ENCODE results near the gene MED29.

MED29 gene

DNA sequence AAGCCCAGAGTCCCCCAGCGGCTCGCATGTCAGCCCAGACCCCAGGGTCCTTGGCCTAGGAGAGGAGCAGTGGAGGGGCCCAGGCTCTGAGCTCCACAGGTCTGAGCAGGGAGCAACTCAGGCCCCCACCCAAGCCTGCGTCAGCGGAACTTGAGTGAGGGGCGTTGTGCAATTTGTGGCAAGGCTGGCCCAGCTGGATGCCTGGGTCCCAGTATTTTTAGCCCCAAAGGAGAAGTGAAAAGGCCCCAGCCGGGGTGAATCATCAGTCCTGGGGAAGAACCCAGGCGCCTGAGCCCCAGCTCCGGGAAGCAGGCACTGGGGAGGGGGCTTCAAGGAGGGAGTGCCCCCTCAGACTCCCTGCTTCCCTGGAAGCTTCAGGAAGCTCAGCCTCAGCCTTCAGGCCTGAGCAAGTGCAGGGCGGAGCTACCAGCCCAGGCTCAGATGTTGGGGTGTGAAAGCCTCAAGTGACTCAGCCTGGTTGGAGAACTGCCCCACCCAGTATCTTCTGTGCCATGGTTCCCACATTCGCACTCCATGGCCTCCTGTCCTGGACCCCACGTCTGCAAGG, 7.2 kb downstream of the MED29 start:
- no peak for DNase-seq (ENCODE audit: low read depth)

DNA sequence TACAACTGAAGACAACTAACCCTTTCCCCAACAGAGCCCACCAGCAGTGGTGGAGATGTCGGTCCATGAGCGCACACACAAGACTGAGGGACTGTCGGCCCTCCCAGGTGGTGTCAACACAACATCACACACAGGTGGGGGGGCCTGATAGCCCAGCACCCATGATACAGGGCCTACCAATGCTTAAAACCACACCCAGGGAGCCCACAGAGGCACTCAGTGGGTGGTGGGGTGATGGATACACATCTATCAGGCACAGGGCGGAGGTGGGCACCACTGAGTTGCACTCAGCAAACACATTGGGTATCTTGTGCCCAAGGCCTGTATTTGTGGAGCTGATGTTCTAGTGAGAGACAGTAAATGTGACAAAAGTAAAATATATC, 8.5 kb downstream of the MED29 start:
- no peak for DNase-seq (ENCODE audit: low read depth)

DNA sequence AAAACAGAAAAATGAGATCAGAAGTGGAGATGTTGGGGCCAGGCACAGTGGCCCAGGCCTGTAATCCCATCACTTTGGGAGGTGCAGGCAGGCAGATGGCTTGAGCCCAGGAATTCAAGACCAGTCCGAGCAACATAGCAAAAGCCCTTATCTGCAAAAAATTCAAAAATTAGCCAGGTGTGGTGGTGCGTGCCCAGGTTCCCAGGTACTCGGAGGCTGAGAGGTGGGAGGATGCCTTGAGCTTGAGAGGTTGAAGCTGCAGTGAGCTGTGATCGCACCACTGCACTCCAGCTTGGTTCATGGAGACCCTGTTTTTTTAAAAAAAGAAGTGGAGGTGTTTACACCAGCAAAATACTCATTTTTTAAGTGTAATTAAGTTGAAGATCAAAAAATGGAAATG, 8.9 kb downstream of the MED29 start:
- DNase-seq (ENCODE audit: low read depth): no peak

DNA sequence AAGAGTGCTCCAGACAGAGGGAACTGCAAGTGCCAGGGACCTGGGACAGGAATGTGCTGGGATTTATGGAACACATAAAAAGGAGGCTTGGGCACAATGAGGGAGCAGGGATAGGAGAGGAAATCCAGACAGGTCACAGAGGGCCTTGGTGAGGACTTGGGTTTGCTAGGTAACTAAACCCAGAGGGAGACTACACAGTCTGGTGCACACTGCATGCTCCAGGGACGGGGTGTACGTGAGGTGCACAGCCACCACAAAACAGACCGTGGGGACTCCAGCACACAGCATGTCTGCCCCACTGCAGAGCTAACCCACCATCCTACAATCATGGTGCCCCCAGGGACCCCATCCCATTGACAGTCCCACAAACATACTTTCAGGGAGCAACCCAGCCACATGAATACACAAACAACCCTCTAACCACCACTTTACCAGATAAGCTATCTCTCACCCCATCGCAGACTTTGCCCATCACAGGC, 9.9 kb downstream of the MED29 start:
- no peak for DNase-seq (ENCODE audit: low read depth)

DNA sequence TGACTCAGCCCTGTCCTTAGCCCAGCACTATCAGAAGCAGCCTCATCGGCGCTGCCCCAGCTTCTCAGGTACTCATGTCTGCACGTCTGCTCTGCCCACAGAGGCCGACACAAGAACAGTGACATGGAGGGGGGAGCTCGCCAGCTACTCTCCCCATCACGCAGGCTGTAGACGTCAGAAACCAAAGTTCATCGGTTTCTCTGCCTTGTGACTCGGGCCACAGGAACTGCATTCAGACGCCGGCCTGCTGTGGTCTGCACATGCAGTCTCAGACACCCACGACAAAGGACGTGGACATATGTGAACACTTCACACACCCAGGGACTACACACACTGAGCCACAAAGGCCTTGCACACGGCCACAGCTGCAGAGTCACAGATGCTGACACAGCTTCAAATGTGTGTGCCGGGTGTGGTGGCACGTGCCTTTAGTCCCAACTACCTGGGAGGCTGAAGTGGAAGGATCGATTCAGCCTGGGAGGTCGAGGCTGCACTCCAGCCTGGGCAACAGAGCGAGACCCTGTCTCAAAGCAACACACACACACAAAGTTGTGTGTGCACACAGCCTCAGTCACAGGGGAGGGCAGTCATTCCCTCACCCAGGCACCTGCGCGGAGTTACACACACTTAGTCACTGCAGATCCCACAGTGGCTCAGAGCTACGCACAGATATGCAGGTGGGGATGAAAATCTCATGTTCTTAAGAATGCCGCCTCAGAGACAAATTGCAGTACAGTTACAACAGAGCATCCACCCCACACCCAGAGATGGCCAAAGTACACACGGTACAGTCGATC, 10.6 kb downstream of the MED29 start:
- peak; percentile 75 for DNase-seq (ENCODE audit: low read depth)

DNA sequence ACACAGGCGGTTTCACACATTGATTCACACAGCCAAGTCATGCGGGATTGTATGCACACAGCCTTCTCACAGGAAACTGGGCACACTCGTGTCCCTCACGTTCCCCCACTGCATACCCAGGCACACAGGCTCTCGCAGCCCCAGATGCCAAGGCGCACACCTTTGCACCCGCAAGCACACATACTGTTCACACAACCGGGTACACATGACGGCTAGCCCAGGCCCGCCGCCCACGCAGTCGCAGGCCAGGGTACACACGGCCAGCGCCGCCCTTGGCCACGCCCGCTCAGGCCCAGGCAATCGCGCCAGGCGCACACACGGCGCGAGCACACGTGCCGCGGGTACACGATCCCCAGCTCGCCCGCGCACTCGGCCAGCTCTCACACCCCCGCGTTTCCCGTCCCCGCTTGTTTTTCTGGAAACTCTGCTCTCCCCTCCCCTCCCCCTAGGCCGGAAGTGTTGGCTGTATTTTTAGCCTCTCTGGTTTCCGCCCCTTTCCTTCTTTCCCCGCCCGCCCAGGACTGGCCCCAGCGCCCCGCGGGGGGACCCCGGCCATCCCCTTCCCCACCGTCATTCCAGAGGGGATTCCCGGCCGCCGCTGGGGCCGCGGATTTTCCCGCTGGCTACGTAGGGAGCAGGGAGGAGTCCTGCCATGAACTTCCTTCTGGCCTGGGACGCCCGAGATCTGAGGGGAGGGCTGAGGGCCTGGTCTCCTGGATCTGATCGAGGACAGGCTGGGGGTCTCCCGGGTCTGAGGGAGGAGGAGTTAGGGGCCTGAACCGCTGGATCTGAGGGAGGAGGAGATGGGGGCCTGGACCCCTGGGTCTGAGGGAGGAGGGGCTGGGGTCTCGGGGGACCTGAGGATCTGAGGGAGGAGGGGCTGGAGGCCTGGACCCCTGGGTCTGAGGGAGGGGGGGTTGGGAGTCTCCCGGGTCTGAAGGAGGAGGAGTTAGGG, 11.4 kb downstream of the MED29 start:
- DNase-seq (ENCODE audit: low read depth): peak; percentile 78

DNA sequence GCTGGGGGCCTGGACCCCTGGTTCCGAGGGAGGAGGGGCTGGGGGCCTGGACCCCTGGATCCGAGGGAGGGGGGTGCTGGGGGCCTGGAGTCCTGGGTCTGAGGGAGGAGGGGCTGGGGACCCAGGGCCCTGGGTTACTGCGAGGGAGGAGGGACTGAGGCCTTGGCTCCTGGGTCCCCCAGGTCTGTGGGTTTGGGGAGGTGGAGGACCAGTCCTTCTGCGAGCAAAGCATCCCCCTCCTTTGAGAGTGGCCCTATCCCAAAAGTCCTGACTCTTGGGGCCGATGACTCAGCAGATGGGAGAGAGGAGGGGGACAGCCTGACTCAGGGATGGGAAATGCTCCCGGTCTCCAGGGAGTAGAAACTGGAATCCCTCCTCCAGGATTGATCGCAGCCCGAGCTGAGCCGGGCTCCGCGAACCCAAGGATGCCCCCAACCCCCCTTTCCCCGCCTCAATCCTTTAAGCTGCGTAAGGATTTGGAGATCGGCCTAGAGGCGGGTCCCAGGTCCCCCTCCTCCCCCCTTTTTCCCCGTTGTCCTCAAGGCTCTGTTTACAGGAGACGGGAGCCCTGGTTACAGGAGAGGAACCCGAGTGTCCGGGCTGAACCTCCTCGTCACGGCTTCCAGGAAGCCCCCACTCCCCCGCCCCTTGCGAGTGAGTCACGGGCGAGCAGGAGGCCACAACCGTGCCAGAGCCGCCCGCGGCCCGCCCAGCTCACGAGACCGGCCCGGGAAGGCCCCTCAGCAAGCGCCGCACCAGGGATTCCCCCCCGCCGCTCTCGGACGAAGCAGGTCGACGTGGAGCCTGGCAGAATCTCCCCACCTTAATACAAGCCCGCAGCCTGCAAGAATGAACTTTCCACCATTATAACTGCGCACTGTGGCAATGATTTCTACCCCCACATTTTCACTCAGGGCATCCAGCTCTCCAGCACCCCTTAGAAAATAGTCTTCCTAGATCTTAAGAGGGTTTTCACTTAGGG, 12.4 kb downstream of the MED29 start:
- DNase-seq (ENCODE audit: low read depth): peak; percentile 96

DNA sequence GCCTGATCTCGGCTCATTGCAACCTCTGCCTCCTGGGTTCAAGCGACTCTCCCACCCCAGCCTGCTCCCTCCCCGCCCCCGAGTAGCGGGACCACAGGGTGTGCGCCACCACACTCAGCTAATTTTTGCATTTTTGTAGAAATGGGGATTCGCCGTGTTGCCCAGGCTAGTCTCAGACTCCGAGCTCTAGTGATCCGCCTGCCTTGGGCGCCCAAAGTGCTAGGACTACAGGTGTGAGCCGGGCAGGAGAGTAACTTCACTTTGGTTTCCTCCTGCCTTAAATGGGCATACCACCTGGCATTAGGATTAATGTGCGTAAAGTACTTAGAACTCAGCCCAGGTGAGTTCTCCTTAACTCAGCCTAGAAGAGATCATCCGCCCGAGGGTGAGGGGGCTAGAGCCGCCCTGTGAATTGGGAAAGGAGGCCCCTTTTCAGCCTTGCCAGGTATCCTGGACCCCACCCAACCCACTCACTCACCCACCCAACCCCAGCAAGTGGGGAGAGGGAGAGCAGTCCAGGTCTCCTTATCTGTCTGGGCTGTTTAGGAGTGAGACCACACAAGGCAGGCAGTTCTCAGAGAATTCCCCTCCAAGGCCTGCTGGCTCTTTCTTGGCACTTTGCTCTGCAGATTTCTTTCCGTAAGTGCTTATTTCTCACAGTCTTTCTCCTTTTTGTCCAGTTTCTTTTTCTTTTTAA, 14.2 kb downstream of the MED29 start:
- no peak for DNase-seq (ENCODE audit: low read depth)

DNA sequence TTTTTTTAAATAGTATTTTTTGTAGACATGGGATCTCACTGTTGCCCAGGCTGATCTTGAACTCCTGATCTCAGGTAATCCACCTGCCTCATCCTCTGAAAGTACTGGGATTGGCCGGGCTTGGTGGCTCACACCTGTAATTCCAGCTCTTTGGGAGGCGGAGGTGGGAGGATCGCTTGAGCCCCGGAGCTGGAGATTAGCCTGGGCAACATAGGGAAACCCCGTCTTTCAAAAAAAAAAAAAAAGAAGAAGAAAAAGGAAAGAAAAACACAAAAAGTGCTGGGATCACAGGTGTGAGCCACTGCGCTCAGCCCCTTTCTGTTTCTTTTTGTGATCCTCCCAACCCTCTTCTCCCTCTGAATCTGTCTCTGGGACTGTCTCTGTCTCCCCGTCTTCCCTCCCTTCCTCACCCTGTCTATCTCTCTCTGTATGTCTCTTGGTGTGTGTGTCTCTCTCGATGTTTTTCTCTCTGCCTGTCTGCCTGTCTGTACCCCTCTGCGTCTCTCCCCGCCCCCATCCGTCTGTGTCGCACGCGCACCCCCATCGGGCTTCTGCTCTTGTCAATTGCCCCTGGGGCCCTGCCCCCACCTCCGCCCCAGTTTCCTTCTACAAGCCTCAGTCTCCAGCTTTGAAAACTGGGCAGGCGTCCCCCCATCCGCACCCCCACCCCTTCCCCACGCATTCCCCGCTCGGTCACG, 14.9 kb downstream of the MED29 start:
- peak; percentile 73 for DNase-seq (ENCODE audit: low read depth)

DNA sequence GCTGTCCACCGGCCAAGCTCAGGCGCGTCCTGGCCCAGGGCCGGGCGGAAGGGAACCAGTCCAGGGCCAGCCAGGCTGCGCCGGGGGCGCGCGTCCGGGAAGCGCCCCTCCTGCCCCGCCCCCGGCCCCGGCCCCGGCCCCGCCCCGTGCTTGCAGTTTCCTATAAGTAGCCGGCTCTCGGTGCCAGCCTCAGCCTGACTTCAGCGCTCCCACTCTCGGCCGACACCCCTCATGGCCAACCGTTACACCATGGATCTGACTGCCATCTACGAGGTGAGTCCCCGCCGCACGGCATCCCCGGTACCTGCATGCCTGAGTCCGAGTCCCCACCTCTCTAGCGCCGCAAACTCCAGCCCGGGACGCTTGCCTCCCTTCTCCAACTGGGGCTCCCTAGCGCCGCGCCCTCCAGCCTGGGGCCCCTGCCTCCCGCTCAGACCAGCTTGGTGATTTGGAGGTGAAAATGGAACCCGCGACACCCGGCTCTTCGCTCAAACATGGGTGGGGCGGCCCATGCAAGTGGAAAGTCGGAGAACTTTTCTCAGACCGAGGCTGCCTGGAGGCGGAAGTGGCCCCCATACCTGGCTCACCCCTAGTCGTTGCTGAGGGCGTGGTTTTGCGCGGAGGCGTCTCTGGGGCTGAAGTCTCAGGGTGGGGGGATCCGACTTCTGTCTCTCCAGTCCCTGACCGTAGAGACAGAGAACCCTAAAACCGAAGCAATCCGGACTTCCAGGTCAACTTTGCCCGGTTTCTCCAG, 15.7 kb downstream of the MED29 start, which contains the start of gene ZFP36:
Gene ZFP36, plus strand, starts transcription at position 192 of the 754 bp plus-strand sequence. Its CDS starts 58 bp downstream, at position 250.
- peak; percentile 81 for DNase-seq (ENCODE audit: low read depth)

DNA sequence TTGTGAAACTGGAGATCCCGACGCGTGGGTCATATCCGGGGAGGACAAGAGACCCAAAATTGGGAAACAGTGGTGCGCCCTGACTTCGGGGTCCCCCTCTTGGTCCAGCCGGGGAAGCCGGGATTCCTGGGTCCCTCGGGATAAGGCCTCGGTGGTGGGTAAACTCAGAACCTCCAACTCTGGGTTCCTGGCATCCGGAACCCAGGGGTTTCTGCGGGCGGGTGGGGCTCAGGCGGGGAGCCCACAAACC, 16.2 kb downstream of the MED29 start:
- no peak for DNase-seq (ENCODE audit: low read depth)

DNA sequence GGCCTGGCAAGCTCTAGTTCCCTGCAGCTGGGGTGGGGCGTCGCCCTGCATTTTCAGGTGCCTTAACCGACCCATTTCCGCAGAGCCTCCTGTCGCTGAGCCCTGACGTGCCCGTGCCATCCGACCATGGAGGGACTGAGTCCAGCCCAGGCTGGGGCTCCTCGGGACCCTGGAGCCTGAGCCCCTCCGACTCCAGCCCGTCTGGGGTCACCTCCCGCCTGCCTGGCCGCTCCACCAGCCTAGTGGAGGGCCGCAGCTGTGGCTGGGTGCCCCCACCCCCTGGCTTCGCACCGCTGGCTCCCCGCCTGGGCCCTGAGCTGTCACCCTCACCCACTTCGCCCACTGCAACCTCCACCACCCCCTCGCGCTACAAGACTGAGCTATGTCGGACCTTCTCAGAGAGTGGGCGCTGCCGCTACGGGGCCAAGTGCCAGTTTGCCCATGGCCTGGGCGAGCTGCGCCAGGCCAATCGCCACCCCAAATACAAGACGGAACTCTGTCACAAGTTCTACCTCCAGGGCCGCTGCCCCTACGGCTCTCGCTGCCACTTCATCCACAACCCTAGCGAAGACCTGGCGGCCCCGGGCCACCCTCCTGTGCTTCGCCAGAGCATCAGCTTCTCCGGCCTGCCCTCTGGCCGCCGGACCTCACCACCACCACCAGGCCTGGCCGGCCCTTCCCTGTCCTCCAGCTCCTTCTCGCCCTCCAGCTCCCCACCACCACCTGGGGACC, 16.6 kb downstream of the MED29 start:
- no peak for DNase-seq (ENCODE audit: low read depth)

DNA sequence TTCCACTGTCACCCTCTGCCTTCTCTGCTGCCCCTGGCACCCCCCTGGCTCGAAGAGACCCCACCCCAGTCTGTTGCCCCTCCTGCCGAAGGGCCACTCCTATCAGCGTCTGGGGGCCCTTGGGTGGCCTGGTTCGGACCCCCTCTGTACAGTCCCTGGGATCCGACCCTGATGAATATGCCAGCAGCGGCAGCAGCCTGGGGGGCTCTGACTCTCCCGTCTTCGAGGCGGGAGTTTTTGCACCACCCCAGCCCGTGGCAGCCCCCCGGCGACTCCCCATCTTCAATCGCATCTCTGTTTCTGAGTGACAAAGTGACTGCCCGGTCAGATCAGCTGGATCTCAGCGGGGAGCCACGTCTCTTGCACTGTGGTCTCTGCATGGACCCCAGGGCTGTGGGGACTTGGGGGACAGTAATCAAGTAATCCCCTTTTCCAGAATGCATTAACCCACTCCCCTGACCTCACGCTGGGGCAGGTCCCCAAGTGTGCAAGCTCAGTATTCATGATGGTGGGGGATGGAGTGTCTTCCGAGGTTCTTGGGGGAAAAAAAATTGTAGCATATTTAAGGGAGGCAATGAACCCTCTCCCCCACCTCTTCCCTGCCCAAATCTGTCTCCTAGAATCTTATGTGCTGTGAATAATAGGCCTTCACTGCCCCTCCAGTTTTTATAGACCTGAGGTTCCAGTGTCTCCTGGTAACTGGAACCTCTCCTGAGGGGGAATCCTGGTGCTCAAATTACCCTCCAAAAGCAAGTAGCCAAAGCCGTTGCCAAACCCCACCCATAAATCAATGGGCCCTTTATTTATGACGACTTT, 17.4 kb downstream of the MED29 start:
- DNase-seq (ENCODE audit: low read depth): no peak

DNA sequence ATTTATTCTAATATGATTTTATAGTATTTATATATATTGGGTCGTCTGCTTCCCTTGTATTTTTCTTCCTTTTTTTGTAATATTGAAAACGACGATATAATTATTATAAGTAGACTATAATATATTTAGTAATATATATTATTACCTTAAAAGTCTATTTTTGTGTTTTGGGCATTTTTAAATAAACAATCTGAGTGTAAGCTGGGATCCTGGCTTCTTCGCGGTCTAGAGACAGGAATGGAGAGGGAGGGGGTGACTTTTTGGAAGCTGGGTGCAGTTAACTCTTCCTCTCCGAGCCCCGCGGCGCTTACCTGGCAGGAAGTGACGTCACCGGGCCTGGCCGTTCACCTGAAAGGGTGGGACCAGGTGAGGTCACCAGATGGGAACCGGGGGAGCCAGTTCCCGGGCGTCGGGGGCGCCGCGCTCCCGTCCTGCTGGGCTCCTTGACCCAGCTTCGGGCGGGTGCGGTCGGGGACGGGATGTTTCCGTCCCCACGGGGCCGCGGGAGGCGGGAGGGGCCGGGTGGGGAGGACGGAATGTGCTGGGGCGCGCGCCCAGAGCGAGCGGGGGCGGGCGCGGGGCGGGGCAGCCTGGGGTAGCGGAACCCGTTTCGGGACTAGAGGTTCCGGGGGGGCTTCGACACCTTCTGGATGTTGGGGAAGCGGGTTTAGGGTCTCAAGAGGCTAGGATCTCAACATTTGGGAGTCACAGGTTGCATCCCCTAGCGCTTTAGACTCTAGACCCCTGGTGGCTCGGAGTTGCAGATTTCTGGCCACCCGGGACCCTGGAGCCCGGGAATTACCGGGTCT, 18.2 kb downstream of the MED29 start:
- DNase-seq (ENCODE audit: low read depth): peak; percentile 64

DNA sequence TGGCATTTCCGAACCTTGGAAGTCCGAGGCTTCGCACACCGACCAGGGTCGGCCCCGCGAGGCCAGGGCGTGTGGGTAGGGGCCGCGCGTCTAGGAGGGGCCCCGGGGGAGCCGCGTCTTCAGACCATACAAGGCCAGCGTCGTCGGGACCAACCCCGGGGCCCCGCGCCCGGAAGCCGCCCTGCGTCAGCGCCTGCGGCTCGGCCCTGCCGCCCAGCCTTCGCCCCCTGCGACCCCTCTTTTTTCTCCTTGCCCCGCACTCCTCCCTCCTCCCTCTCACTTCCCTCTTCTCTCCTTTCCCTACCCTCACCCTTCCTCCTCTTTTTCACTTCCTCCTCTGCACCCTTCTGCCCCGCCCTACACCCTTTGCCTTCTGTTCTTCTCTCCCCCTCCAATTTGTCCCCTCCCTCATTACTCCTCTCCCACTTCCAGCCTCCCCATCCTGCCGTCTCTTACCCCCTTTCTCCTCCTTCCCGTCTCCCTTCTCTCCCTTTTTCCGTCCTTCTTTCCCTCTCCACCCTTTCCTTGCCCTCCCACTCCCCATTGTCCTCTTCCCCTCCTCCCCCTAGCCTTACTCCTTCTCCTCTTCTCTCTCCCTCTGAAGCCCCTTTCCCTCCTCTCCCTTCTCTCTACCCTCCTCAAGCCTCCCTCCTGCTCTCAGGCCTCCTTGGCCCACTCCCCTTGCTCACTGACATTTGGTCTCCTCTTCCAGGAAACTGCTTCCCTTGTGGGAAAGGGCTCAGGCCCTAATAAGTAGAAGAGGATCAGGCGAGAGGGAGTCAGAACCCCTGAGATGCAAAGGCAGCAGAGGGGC, 19.0 kb downstream of the MED29 start:
- DNase-seq (ENCODE audit: low read depth): peak; percentile 51

DNA sequence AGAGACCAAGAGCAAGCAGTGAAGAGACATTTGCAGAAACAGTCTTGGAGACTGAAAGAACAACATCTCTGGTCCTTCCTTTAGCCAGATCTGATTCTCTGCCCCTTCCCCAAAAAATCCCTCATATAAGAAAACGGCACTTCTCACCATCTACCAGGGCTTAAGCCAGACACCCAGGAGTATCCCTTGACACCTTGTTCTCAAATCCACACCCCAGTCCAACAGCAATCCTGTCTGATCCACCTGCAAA, 19.6 kb downstream of the MED29 start:
- DNase-seq (ENCODE audit: low read depth): no peak
